Stimulated activated CD4-positive, alpha-beta T cell treated with anti-CD3 and anti-CD28 coated beads, Interleukin-1b, Interleukin-23, amount 100 ng/mL, for 1 hour (primary cell): ENCODE data around the gene KIF9.
"Not testable (repeated sequence)": the region's sequence is repeated elsewhere in the genome, so short reads cannot be mapped to it uniquely, and the experiment has no call there.

ENCODE experiments used
- DNase-seq, 2 donors: peaks; one replicate each; pipeline ENCODE4 v3.0.0-alpha.2; 2020; ENCODE audit warnings: low read depth in 2 of 2

KIF9 gene

DNA sequence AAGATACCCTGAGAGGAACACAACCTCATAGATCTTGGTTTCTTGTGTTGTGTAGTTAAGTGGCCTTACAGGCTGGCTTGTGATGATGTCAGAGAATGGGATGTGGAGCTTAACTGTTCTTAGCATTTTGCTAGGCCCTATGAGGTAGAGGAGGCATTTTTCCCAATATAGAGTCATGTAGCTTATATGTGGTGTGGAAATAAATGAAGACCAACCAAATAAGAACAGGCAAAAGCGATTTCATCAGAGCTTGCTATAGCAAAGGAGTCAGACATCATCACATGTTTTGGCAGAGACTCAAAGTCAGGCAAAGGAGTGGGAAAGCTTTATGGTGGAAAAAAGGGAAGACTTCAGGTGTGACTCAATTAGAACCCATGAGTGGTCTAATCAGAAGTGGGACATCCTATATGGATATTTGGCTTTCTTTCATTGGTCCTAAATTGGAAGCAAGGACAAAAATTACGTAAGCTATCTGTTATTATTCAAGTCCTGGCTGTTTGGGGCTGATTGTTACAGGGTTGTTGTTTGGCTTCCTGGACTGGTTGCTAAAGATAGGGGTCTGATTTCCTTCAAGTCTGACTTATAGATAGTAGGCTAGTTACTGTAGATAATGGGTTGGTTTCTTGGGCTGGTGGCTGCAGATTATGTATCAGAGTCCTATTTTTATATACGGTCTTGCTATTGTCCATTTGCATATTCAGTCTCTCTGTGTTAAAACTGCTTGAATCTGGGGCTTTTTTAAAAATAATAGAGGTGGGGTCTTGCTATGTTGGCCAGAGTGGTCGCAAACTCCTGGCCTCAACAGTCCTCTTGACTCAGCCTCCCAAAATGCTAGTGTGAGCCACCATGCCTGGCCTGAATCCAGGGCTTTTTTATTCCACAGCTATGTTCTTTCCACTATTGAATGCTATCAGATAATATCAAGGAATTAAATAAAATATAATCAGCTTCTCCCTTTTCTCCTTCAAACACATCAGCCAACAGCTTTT is 88.4 kb downstream of the KIF9 start:
- DNase-seq = no peak

GRCh38 chr3:47186285-47186684 is 96.3 kb downstream of the KIF9 start:
- DNase-seq = no peak

DNA sequence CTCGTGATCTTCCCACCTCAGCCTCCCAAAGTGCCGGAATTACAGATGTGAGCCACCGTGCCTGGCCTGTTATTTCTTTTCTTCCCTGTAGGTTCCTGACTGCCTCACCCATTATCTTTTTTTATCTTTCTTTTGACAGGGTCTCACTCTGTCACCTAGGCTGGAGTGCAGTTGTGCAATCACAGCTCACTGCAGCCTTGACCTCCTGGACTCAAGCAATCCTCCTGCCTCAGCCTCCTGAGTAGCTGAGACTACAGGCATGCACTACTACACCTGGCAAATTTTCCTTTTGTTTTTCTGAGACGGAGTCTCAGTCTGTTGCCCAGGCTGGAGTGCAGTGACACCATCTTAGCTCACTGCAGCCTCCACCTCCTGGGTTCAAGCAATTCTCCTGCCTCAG is 100.9 kb downstream of the KIF9 start:
- not testable (repeated sequence) for DNase-seq

DNA sequence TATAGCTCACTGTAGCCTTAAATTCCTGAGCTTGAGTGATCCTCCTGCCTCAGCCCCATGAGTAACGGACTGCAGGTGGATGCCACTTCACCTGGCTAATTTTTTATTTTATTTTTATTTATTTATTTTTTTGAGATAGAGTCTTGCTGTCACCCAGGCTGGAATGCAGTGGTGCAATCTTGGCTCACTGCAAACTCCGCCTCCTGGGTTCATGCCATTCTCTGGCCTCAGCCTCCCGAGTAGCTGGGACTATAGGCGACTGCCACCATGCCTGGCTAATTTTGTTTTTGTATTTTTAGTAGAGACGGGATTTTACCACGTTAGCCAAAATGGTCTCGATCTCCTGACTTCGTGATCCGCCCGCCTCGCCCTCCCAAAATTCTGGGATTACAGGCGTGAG is 102.6 kb downstream of the KIF9 start:
- DNase-seq = not testable (repeated sequence)
